H4 (cell line): ENCODE data around the gene ZNF829. TPM values are rescaled to one million over a fixed set of nuclear protein-coding genes. Genes with fewer than 3 reads are reported as not detected.

Experiments used
- DNase-seq: peaks from one replicate; pipeline ENCODE4 v3.0.0-alpha.2; 2015; ENCODE audit warnings: low spot score
- total RNA-seq: library from RNA; depleted of rRNA; stranded (reverse); fragments of >200 nt; shearing (Covaris generic); gene quantifications from 2 replicates; pipeline ENCODE4 v1.2.3, GENCODE V29; 2014; rRNA removed

ZNF829 gene
- 0.91 TPM in 1 of 2 replicates, not detected in the other for total RNA-seq

- DNase-seq = peak; percentile 61
These were observed at the start of gene ZNF829, which contains the start of gene ZNF568 for GRCh38 chr19:36915992-36916830. Gene ZNF829 (minus strand): TSS chr19:36916291. CDS start chr19:36915167, 1,124 bp downstream. Gene ZNF568 (plus strand): TSS chr19:36916332. CDS start chr19:36922771, 6,439 bp downstream.

GRCh38 chr19:36963280-36963679 is 47.2 kb upstream of the ZNF829 start:
- DNase-seq = no peak

DNA sequence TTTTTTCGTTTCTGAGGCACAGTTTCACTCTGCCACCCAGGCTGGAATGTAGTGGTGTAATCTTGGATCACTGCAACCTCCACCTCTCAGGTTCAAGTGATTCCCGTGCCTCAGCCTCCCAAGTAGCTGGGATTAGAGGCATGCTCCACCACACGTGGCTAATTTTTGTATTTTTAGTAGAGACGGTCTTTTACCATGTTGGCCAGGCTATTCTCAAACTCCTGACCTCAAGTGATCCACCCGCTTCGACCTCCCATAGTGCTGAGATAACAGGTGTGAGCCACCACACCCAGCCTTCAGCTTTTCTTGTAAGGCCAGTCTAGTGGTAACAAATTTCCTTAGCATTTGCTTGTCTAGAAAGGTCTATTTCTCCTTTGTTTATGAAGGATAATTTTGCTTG is 46.3 kb upstream of the ZNF829 start:
- DNase-seq = no peak

DNA sequence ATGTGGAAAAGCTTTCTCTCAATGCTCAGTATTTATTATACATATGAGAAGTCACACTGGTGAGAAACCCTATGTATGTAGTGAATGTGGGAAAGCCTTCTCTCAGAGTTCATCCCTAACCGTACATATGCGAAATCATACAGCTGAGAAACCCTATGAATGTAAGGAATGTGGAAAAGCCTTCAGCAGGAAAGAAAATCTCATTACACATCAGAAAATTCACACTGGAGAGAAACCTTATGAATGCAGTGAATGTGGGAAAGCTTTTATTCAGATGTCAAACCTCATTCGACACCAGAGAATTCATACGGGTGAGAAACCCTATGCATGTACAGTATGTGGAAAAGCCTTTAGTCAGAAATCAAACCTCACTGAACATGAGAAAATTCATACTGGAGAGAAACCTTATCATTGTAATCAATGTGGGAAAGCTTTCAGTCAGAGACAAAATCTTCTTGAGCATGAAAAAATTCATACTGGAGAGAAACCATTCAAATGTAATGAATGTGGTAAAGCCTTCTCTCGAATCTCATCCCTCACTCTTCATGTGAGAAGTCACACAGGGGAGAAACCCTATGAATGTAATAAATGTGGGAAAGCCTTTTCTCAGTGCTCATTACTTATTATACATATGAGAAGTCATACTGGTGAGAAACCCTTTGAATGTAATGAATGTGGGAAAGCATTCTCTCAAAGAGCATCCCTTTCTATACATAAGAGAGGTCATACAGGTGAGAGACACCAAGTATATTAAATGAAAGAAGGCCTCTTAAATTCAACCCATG is 34.4 kb upstream of the ZNF829 start:
- DNase-seq = no peak

DNA sequence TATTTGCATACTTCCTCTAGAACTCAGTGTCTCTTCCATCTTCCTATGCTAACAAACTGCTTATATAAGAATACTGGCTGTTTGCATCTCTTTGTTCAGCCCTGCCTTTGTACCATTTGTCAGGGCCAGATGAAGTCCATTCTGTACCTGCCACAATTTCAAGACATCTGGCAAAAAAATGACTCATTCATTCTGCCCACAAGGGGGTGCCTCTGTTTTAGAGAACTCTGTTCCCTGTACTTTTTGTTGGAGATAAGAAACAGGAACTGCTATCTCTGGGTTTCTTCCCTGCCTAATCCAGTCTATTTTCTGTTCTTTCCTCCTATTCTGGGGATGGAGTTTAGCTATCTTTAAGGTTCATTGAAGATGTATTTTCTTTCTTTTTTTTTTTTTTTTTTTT is 23.1 kb upstream of the ZNF829 start:
- no peak for DNase-seq

DNA sequence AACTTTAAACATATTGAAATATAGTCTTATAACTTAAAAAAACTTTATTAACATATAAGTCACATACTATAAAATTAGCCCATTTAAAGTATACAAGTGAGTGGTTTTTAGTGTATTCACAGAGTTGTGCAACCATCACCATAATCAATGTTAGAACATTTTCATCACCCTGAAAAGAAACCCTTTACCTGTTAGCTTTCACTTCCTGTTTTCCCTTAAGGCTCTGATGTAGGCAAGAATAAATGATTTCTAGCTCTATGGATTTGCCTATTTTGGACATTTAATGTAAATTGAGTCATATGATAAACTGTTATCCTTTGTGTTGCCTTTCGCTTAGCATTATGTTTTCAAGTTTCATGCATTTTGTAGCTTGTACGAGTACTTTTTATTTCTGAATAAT is 15.6 kb upstream of the ZNF829 start:
- DNase-seq = no peak

DNA sequence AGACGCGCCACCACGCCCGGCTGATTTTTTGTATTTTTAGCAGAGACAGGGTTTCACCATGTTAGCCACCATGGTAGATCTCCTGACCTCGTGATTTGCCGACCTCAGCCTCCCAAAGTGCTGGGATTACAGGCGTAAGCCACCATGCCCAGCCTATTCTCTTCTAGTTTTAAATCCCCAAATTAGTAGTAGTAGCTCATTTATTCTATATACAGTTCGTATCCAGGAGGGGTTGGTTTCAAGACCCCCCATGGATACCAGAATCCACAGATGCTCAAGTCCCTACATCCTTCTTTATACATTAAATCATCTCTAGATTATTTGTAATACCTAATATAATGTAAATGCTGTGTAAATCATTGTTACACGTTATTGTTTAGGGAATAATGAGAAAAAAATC is 2.0 kb upstream of the ZNF829 start:
- no peak for DNase-seq

DNA sequence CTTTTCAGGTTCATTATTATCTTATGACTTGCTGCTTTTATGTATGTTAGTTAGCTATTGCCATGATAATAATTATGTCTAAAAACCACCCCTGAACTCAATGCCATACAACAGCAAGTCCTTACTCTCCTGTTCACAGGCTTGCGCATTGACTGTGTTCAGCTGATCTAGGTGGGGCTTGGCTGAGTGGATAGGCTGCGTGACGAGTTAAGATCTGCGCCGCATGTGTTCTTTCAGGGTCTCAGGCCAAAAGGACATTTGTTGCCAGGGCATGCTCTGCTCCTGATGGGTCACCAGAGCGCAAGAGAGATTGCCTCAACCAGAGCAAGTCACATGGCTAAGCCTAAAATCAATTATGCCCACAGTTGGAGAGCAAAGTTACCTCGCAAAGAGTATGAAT is 900 bp upstream of the ZNF829 start:
- DNase-seq = no peak

GRCh38 chr19:36898422-36898821 is 17.7 kb downstream of the ZNF829 start:
- no peak for DNase-seq

- no peak for DNase-seq
These were observed 21.2 kb downstream of the ZNF829 start for GRCh38 chr19:36894849-36895383.

GRCh38 chr19:36891768-36892357 is 24.2 kb downstream of the ZNF829 start:
- no peak for DNase-seq

- no peak for DNase-seq
These were observed 38.8 kb downstream of the ZNF829 start for GRCh38 chr19:36876993-36877938.

- no peak for DNase-seq
These were observed 64.2 kb downstream of the ZNF829 start for GRCh38 chr19:36851898-36852297.

GRCh38 chr19:36850559-36851442 is 65.3 kb downstream of the ZNF829 start, which contains the start of gene ZNF345:
Gene ZNF345 (plus strand): TSS chr19:36850876. CDS start chr19:36876831, 25,955 bp downstream.
- peak; percentile 22 for DNase-seq

GRCh38 chr19:36849701-36850558 is 66.2 kb downstream of the ZNF829 start:
- DNase-seq = no peak

GRCh38 chr19:36847968-36848367 is 68.1 kb downstream of the ZNF829 start:
- no peak for DNase-seq

GRCh38 chr19:36838784-36839324 is 77.2 kb downstream of the ZNF829 start:
- DNase-seq = no peak
